Transverse colon (tissue), 3 donors: ENCODE results near the gene GPR143.

ENCODE experiments used
- EP300 ChIP-seq: sonication (generic); formaldehyde crosslinking; IDR thresholded peaks from one replicate; pipeline ENCODE4 v1.6.1; 2017; ENCODE audit warnings: antibody characterized with exemption, low read depth
- POLR2A ChIP-seq: fragments of 450-650 bp; IDR thresholded peaks from one replicate; pipeline ENCODE4 v1.6.1; 2016; ENCODE audit warnings: antibody characterized with exemption, mild to moderate bottlenecking, moderate library complexity
- TF ChIP-seq, protein P1 (sequence below), 5 experiments: fragments of 200-600 bp in 3 of 5; fragments of 450-650 bp in 2 of 5; sonication (generic) in 3 of 5; IDR thresholded peaks; 1 replicate in 2 of 5; 2 replicates in 3 of 5; pipeline ENCODE4 v1.5.1; 2016 to 2017; ENCODE audit warnings: antibody characterized with exemption in 5 of 5, inconsistent platforms in 3 of 5, mild to moderate bottlenecking in 2 of 5, moderate library complexity in 1 of 5

DNA sequence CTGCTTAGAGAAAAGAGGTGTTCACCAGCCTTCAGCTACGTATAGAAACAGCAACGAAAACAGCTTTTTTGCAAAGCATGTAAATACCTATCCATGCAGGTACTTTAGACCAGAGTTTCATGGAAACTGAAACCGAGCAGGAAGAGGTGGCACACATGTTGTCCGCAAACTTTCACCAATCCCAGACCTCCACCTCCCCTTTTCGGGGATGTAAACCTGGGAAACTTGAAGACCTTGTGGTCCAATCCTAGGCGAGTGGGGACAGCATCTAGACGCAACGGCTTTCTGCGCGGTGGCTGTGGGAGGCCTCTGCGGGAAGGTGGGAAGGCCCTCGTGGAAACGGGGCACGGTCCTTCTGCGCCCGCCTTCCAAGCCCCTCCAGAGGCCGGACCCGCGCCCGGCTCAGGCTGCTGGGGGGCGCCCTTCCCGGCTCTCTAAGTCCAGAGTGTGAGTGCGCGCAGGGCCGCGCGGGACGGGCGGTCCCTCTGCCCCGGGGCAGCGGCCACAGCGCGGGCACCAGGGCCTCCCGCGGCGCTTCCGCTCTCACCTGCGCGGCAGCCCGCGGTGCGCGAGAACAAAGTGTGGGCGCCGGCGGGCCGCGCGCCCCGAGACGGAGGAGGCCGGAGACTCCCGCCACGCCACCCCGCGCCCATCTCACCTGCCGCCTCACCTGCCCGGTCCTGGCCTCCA, 19.8 kb upstream of the GPR143 start:
- TF ChIP-seq EP300 (no peak), POLR2A (no peak)
- TF ChIP-seq, protein P1, sequence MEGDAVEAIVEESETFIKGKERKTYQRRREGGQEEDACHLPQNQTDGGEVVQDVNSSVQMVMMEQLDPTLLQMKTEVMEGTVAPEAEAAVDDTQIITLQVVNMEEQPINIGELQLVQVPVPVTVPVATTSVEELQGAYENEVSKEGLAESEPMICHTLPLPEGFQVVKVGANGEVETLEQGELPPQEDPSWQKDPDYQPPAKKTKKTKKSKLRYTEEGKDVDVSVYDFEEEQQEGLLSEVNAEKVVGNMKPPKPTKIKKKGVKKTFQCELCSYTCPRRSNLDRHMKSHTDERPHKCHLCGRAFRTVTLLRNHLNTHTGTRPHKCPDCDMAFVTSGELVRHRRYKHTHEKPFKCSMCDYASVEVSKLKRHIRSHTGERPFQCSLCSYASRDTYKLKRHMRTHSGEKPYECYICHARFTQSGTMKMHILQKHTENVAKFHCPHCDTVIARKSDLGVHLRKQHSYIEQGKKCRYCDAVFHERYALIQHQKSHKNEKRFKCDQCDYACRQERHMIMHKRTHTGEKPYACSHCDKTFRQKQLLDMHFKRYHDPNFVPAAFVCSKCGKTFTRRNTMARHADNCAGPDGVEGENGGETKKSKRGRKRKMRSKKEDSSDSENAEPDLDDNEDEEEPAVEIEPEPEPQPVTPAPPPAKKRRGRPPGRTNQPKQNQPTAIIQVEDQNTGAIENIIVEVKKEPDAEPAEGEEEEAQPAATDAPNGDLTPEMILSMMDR (IDR thresholded peaks at IDR 0.05), result no peak
